Smooth muscle cell of the brain vasculature (primary cell): ENCODE measurements around the gene DOK5.
"Not testable (repeated sequence)": the region's sequence is repeated elsewhere in the genome, so short reads cannot be mapped to it uniquely, and the experiment has no call there.

Experiments used
- DNase-seq: peaks from one replicate; pipeline ENCODE4 v3.0.0-alpha.2; 2012; ENCODE audit warnings: low read depth, low spot score

DOK5 gene

GRCh38 chr20:54475334-54476168 lies at the start of gene DOK5:
Gene DOK5 (plus strand): TSS chr20:54475593. CDS start chr20:54475947, 354 bp downstream.
- DNase-seq = no peak

GRCh38 chr20:54429364-54429763 lies 46.0 kb upstream of the DOK5 start:
- no peak for DNase-seq

- no peak for DNase-seq
Observed at GRCh38 chr20:54431156-54431944, 44.0 kb upstream of the DOK5 start.

DNA sequence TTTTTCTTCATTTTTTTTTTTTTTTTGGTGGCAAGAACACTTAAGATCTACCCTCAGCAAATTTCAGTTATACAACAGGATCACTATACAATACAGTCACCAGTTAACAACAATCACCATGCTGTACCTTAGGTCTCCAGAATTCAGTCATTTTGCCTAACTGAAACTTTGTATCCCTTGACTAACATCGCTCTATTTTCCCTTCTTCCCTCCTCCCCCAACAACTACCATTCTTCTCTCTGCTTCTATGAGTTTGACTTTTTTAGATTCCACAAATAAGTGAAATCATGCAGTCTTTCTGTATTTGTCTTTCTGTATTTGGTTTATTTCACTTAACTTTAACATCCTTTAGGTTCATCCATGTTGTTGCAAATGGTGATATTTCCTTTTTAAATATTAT lies 42.4 kb upstream of the DOK5 start:
- no peak for DNase-seq

DNA sequence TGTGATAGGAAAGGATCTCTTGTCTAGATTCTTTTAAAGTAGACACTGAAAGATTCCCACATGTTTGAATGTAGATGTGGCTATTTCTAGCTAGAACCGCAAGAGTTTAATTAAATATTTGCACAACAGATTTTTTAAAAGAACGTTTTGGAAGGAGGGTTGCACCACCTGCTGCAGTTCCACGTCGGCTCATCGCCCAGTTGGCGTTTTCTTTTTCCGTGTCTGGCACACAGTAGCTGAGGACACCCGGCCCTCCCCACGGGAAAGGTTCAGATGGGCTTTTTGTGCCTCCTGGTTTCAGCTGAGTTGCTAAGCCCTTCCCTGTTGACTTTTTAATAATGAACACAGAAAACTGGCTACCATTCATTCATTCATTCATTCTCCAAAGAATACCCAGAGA lies 41.8 kb upstream of the DOK5 start:
- DNase-seq = no peak

- no peak for DNase-seq
Observed at GRCh38 chr20:54434196-54434595, 41.2 kb upstream of the DOK5 start.

DNA sequence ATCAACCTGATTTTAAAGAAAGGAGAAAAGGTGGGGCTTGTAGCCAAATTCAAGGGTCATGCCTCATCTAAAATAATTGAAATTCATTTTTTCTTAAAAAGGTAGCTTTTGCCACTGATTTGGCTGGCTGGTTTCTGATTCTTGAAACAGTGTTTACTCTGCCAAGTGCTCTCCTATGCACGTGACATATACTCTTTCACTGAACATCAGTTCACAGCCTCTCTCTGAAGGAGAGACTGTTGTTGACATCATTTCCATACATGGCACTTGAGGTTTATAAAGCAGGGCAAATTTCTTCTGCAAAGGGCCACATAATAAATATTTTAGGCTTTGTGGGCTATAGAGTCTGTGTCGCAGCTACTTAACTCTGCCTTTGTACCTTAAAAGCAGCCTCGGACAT lies 40.4 kb upstream of the DOK5 start:
- no peak for DNase-seq

DNA sequence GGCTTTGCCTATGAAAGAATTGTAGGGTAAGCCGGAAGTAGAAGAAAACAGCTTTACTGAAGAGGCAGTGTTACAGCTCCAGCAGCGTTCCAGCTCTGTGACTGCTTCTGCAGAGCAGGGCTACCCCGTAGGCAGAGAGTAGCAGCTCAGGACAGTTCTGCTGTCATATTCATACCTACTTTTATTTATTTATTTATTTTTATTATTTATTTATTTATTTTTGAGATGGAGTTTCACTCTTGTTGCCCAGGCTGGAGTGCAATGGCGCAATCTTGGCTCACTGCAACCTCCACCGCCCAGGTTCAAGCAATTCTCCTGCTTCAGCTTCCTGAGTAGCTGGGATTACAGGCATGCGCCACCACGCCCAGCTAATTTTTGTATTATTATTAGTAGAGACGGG lies 39.0 kb upstream of the DOK5 start:
- not testable (repeated sequence) for DNase-seq

DNA sequence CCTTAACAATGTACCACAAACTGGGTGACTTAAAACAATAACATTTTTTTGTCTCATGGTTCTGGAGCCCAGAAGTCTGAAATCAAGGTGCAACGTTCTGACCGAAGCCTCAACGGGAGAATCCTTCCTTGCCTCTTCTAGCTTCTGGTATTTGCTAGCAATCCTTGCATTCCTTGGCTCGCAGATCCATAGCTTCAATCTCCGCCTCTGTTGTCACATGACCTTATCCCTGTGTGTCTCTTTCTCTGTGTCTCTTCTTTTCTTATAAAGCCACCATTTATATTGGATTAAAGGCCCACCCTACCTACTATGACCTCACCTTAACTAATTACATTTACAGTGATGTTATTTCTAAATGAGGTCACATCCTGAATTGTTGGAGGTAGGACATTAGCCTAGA lies 37.2 kb upstream of the DOK5 start:
- no peak for DNase-seq

- DNase-seq = no peak
Observed at GRCh38 chr20:54450207-54450606, 25.2 kb upstream of the DOK5 start.

DNA sequence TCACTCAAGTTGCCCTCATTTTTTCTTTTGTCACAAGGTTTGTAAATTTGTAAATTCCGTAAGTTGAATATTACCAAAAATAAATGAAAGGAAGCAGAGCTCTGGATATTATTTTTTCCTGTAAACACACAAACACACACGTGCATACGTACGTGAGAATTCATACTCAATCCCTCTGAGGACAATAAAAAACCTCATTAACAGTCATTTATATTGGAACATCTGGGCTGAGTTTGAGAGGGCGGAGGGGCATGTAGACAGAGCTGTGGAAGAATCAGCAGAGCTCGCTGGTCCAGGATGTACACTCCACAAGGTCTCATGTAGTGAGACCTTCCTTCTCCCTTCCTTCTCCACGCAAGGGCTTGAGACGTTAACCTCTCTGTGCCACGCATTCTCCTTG lies 24.2 kb upstream of the DOK5 start:
- no peak for DNase-seq

DNA sequence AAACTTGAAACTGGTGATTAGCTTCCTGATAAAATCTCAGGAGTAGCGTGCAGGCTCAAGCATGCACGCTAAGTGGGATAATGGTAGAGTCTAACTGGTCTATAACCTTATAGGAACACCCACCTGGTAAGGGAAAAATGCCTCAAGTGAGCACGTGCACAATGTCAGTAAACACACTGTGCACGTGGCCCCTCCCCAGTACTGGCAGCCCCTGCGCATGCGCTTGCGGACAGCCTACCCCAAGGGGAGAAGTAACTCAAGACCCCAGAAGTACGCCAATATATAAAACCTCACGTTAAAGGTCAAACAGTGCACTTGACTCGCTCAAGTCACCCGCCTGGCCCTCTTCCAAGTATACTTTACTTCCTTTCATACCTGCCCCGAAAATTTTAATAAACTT lies 23.1 kb upstream of the DOK5 start:
- DNase-seq = no peak

DNA sequence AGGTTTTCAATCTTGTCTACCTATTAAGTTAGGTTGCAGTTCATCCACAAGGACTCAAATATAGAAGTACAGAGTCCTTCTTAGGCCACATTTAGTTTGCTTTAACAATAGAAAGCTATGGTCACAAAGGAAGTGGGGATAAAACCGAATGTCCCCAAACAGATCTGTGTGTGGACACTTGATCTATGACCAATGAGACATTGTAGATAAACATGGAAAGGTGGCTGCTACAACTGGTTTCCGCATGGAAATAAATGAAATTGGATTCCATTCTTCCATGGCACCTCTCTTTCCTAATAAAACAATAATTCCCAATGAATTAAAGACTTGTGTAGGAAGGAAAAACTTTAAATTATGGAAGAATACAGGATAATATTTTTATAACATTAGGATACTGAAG lies 20.4 kb upstream of the DOK5 start:
- DNase-seq = no peak

GRCh38 chr20:54456423-54456822 lies 19.0 kb upstream of the DOK5 start:
- no peak for DNase-seq

GRCh38 chr20:54456961-54457360 lies 18.4 kb upstream of the DOK5 start:
- DNase-seq = no peak

GRCh38 chr20:54458219-54458618 lies 17.2 kb upstream of the DOK5 start:
- no peak for DNase-seq

DNA sequence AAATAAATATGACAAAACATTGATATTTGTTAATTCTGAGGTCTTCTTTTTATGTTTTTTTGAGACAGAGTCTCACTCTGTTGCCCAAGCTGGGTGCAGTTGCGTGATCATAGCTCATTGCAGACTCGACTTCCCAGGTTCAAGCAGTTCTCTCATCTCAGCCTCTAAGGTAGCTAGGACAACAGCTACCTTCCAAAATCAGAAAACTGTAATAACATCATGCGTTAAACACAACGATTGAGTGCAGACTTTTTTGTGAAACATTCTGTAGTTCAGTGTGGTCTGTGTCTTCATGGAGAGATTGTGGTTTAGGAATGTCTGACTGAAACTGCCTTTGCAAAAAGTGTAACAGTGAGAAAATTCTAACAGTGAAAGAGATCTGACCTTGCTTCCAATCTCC lies 16.1 kb upstream of the DOK5 start:
- no peak for DNase-seq

DNA sequence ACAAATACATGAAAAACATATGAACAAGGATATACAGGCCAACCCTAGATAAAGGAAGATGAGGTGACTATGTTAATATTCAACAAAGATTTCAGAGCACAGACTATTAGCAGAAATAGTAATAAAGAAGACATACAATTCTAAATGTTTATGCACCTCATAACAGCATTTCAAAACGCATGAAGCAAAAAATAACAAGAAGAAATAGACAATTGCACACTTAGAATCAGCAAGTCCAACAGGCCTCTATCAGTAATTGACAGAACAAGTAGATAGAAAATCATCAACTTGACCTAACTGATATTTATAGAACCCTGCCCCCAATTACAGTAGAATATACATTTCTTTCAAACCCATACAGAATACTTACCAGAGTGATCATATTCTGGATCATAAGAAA lies 11.4 kb upstream of the DOK5 start:
- no peak for DNase-seq

- DNase-seq = no peak
Observed at GRCh38 chr20:54466127-54466526, 9.3 kb upstream of the DOK5 start.

DNA sequence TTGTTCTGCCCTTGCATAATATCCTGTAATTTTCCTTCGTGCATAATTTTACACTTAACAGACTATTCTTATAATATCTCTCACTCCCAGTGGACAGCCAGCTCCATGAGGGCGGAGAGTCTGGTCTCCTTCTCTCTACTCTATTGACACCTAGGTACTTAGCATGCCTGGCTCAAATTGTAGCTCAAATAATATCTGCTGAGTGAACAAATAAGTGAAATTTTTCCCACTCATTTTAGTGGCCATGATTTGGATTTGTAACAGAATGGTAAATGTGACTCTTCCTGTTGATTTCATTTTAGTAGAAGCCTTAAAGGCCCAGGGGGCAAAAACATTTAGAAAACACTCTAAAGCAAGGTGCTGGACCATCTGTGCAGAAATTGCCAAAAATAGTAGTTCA lies 7.8 kb upstream of the DOK5 start:
- no peak for DNase-seq

DNA sequence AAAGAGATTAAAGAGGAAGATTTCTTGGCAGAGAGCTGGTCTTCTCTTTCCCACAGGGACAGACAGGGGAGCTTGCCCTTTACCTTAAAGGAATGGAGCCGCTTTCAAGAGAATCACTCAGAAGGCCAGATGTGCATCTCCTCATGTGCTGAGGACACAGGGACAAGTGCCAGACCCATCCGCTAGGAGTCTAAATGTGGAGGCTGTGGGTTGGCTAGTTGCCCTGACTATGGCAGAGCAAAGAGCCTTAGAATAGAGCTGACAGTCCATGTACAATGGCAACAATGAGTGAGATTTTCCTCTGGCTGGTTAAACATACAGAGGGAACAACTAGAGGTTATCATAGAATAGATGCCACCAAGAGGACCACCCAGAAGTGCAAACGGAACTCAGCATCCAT lies 7.3 kb upstream of the DOK5 start:
- no peak for DNase-seq

- DNase-seq = no peak
Observed at GRCh38 chr20:54469293-54469692, 6.1 kb upstream of the DOK5 start.

GRCh38 chr20:54469952-54470351 lies 5.4 kb upstream of the DOK5 start:
- no peak for DNase-seq
